Muscle layer of duodenum (tissue), 2 donors: ENCODE results near the gene SCTR.

Experiments used
- H3K27ac ChIP-seq: one replicate; pipeline ENCODE4 v1.7.0; 2013; ENCODE audit warnings: mild to moderate bottlenecking, low read length
- H3K27me3 ChIP-seq: one replicate; pipeline ENCODE4 v1.7.0; 2013; ENCODE audit warnings: low read depth, mild to moderate bottlenecking, control low read depth, low read length
- H3K36me3 ChIP-seq, 2 donors: one replicate each; pipeline ENCODE4 v1.7.0; 2013; ENCODE audit warnings: low read length in 2 of 2, control low read depth in 1 of 2, mild to moderate bottlenecking in 1 of 2; ENCODE audit not compliant: insufficient read depth in 2 of 2, control insufficient read depth in 1 of 2
- H3K4me1 ChIP-seq, 2 donors: one replicate each; pipeline ENCODE4 v1.7.0; 2013; ENCODE audit warnings: low read length in 2 of 2, mild to moderate bottlenecking in 2 of 2, control low read depth in 1 of 2, moderate library complexity in 1 of 2; ENCODE audit not compliant: insufficient read depth in 2 of 2, control insufficient read depth in 1 of 2
- H3K4me3 ChIP-seq, 2 donors: one replicate each; pipeline ENCODE4 v1.7.0; 2013; ENCODE audit warnings: low read length in 2 of 2, low read depth in 1 of 2, mild to moderate bottlenecking in 1 of 2
- H3K9me3 ChIP-seq, 2 donors: one replicate each; pipeline ENCODE4 v1.7.0; 2013; ENCODE audit warnings: low read length in 2 of 2, control low read depth in 1 of 2, mild to moderate bottlenecking in 1 of 2; ENCODE audit not compliant: control insufficient read depth in 1 of 2
- donor health status: healthy.

Gene SCTR

GRCh38 chr2:119431155-119431975 lies 92.9 kb downstream of the SCTR start, which contains the start of gene TMEM37:
TSS of gene TMEM37 (plus strand) at chr2:119431854. CDS start at chr2:119431904, 50 bp downstream.
- Histone ChIP-seq H3K27ac (peak within 1 kb of the TSS; percentile 67), H3K36me3 (no peaks in the 10 kb centered on the region), H3K4me3 (peak within 1 kb of the TSS; percentile 55 to 63), H3K27me3 (no peaks in the 10 kb centered on the region), H3K4me1 (peaks cover 0 to 8% of the 10 kb centered on the region in 2 donors), H3K9me3 (no peaks in the 10 kb centered on the region)

GRCh38 chr2:119430023-119430498 lies 94.2 kb downstream of the SCTR start:
- Histone ChIP-seq H3K4me1 (peaks cover 0 to 8% of the 10 kb centered on the region in 2 donors), H3K4me3 (no peak overlapping the region), H3K27me3 (no peaks in the 10 kb centered on the region), H3K9me3 (no peaks in the 10 kb centered on the region), H3K36me3 (no peaks in the 10 kb centered on the region), H3K27ac (no peak overlapping the region)

- H3K27ac ChIP-seq: no peak overlapping the region
- H3K4me1 ChIP-seq: peaks cover 0 to 8% of the 10 kb centered on the region in 2 donors
- H3K9me3 ChIP-seq: no peaks in the 10 kb centered on the region
- no peaks in the 10 kb centered on the region for H3K27me3 ChIP-seq
- no peak overlapping the region for H3K4me3 ChIP-seq
- H3K36me3 ChIP-seq: no peaks in the 10 kb centered on the region
These were observed 94.9 kb downstream of the SCTR start for GRCh38 chr2:119429225-119429981.

- no peak overlapping the region for H3K27ac ChIP-seq
- no peaks in the 10 kb centered on the region for H3K9me3 ChIP-seq
- no peak overlapping the region for H3K4me3 ChIP-seq
- H3K27me3 ChIP-seq: no peaks in the 10 kb centered on the region
- peaks cover 0 to 8% of the 10 kb centered on the region in 2 donors for H3K4me1 ChIP-seq
- no peaks in the 10 kb centered on the region for H3K36me3 ChIP-seq
These were observed 95.6 kb downstream of the SCTR start for GRCh38 chr2:119428488-119429224.

- H3K4me1 ChIP-seq: peaks cover 0 to 8% of the 10 kb centered on the region in 2 donors
- H3K36me3 ChIP-seq: no peaks in the 10 kb centered on the region
- H3K4me3 ChIP-seq: no peak overlapping the region
- H3K27me3 ChIP-seq: no peaks in the 10 kb centered on the region
- peak overlapping the region; percentile 8 for H3K27ac ChIP-seq
- H3K9me3 ChIP-seq: no peaks in the 10 kb centered on the region
These were observed 96.5 kb downstream of the SCTR start for GRCh38 chr2:119427756-119428155.

GRCh38 chr2:119426801-119427395 lies 97.4 kb downstream of the SCTR start:
- Histone ChIP-seq H3K36me3 (no peaks in the 10 kb centered on the region), H3K4me3 (no peak overlapping the region), H3K27ac (peak overlapping the region; percentile 8), H3K27me3 (no peaks in the 10 kb centered on the region), H3K4me1 (peaks cover 0 to 2% of the 10 kb centered on the region in 2 donors), H3K9me3 (no peaks in the 10 kb centered on the region)

GRCh38 chr2:119426396-119426675 lies 97.9 kb downstream of the SCTR start:
- Histone ChIP-seq H3K36me3 (no peaks in the 10 kb centered on the region), H3K27ac (peak overlapping the region; percentile 46), H3K4me3 (no peak overlapping the region), H3K4me1 (no peaks in the 10 kb centered on the region), H3K9me3 (no peaks in the 10 kb centered on the region), H3K27me3 (no peaks in the 10 kb centered on the region)

GRCh38 chr2:119425620-119426395 lies 98.5 kb downstream of the SCTR start:
- Histone ChIP-seq H3K4me1 (peaks cover 0 to 2% of the 10 kb centered on the region in 2 donors), H3K4me3 (no peak overlapping the region), H3K27me3 (no peaks in the 10 kb centered on the region), H3K27ac (peak overlapping the region; percentile 46), H3K9me3 (peaks cover 0 to 3% of the 10 kb centered on the region in 2 donors), H3K36me3 (no peaks in the 10 kb centered on the region)

GRCh38 chr2:119425119-119425405 lies 99.2 kb downstream of the SCTR start:
- Histone ChIP-seq H3K4me1 (peaks cover 0 to 7% of the 10 kb centered on the region in 2 donors), H3K9me3 (peaks cover 0 to 3% of the 10 kb centered on the region in 2 donors), H3K36me3 (no peaks in the 10 kb centered on the region), H3K27ac (no peak overlapping the region), H3K4me3 (no peak overlapping the region), H3K27me3 (no peaks in the 10 kb centered on the region)

GRCh38 chr2:119424284-119425118 lies 99.8 kb downstream of the SCTR start:
- Histone ChIP-seq H3K27ac (no peak overlapping the region), H3K27me3 (no peaks in the 10 kb centered on the region), H3K4me3 (no peak overlapping the region), H3K36me3 (no peaks in the 10 kb centered on the region), H3K9me3 (peaks cover 0 to 3% of the 10 kb centered on the region in 2 donors), H3K4me1 (peaks cover 0 to 7% of the 10 kb centered on the region in 2 donors)
